Putamen (tissue), 1 donor: ENCODE measurements around the gene PDZRN4.
A peak's percentile ranks its signal among the peaks of the same experiment; 100 is the strongest.
"Not testable (repeated sequence)": the region's sequence is repeated elsewhere in the genome, so short reads cannot be mapped to it uniquely, and the experiment has no call there.

Experiments
- DNase-seq: peaks from one replicate; pipeline ENCODE4 v3.0.0-alpha.2; 2016; ENCODE audit warnings: low spot score

PDZRN4 gene

GRCh38 chr12:41564816-41565215, 376.7 kb downstream of the PDZRN4 start:
- DNase-seq, result no peak

- DNase-seq, result no peak
Measured at GRCh38 chr12:41566703-41567102, 378.6 kb downstream of the PDZRN4 start.

GRCh38 chr12:41573445-41573844, 385.3 kb downstream of the PDZRN4 start:
- no peak for DNase-seq

- no peak for DNase-seq
Measured at GRCh38 chr12:41576925-41577324, 388.8 kb downstream of the PDZRN4 start.

GRCh38 chr12:41577995-41578394, 389.9 kb downstream of the PDZRN4 start:
- no peak for DNase-seq

GRCh38 chr12:41585784-41586183, 397.7 kb downstream of the PDZRN4 start:
- DNase-seq, result no peak

GRCh38 chr12:41587574-41587973, 399.5 kb downstream of the PDZRN4 start:
- DNase-seq, result no peak

DNA sequence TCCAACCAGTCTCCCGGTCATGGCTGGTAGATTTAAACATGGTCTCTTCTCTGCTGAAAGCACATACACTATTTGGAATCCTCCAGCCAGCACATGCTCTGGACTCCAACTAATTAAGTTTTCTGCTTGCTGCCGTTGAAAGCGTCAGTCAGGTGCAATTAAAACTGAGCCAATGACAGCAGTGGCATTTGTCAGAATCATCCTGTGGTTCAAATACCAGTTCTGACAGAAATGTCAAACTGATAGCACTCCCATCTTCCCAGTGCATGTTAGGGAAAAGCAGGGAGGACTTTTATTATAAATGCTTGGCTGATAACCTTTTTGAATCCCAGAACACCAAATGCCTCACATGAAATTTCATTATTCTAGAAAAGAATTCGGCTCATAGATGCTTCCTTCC, 401.8 kb downstream of the PDZRN4 start:
- DNase-seq, result no peak

DNA sequence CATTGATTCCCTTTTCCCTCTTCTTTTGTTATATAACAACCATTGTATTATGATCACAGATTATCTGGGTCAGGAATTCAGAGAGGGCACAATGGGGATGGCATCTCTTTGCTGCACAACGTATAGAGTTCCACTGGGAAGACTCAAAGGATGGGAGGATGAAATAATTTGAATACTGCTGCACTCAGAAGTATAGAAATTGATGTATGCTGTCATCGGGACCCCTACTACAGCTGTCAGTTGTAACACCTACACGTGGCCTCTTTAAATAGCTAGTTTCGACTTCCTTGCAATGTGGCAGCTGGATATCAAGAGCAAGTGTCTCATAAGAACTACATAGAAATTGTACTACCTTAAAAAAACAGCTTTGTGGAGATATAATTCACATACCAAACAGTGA, 408.1 kb downstream of the PDZRN4 start:
- DNase-seq, result peak; percentile 9

DNA sequence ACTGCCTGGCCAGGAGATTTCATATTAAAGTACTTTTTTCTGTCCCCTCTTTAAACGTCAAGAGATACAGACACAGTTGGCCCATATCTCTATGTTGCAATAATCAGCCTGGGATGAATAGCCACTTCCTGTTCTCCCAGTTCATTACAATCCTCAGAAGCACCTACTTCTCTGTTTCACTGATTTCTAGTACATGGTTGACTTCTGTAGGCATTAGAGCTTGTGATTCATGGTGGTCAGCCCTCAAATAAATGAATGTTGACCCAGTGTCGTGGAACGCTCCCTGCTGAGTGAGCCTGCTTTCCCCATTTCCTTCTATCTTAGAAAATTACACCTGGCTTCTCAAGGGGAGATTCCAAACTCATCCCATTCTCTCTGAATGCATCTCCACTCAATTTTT, 416.7 kb downstream of the PDZRN4 start:
- no peak for DNase-seq

- DNase-seq, result no peak
Measured at GRCh38 chr12:41605545-41606305, 417.6 kb downstream of the PDZRN4 start.

DNA sequence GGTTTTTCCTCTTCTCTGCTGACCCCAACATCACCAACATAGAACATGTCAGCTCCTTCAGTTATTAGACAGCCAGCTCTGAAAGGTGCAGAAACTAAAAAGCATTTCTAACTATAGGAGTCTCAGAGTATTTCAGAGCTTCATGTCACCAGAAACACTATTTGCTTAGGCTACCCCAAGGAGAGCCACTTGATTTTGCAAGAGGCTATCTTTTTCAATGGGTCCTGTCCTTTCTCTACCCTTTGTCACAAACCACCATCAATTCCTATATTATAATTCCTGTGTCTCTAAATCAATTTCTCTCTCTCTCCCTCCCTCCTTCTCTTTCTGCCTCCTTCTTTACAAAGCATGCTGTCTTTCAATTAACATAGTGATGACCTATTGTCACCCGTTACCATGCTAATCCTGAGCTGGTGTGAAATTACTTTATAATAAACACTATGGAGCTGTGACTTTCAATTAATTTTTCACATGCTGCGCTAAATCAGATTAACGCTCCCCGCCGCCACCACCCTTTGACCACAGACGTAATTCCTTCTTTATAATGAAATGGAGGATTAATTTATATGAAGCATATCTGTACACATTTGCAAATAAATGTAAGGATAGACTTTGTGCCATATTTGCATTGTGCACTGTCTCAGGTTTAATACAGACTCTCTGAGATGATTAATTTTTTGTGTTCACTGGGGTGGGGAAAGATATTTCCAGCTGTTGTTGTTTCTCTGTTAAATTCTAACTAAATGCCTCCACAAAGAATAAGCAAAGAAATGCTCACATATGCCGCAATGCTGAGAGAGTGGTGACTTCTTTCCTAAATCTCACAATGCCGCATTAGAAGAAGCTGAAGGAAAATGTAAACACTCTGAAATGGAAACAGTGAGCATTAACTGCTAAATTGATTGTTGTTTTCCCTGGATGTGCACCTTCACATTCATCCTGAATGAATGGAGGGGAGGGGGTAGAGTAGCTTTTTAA, 418.6 kb downstream of the PDZRN4 start:
- DNase-seq, result no peak

DNA sequence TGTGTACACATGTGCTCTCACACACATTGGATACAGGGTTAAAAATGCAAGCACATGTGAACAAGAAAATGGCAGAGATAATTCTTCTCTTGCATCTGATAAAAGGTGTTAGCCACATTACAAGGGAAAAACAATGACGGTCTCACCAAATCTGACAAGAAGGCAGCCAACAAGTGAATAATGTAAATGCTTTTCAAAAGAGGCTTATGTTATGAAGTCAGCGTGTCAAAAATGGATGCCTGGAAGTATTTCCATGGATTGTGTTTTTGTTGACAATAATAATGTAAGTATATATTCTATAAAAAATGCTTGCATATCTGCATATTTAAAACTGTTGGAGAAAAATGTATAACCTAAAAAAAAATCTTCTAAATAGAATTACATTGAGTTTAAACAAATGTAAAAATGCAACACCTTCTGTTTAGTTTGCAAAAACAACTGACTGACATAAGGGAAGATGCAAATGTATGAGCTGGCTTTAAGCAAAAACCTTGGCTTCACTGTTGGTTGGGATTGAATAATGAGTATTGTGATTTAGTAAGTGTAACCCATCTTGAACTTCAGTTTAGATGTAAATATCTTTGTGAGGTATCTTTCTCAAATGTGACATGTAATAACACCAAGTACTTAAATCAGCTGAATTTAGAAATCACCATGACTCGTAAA, 424.9 kb downstream of the PDZRN4 start:
- no peak for DNase-seq

- DNase-seq, result not testable (repeated sequence)
Measured at GRCh38 chr12:41615174-41615573, 427.1 kb downstream of the PDZRN4 start.

DNA sequence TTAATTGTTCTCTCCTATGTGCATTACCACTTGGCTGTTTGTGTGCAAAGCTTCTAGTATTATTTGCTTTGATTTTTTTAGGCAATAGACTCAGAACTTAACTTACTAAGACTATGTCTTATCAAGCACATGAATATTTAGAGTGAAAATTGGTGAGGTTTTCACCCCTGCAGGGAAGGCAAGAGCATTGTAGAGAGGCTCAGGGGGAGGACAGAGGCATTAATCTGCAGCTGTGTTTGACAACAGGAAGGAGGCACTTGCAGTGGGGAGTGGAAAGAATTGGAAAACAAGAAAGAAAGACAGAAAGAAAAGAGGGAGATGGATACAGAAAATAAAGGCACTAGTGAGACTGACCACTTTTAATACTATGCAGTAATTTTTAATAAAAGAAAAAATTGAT, 431.6 kb downstream of the PDZRN4 start:
- DNase-seq, result no peak

DNA sequence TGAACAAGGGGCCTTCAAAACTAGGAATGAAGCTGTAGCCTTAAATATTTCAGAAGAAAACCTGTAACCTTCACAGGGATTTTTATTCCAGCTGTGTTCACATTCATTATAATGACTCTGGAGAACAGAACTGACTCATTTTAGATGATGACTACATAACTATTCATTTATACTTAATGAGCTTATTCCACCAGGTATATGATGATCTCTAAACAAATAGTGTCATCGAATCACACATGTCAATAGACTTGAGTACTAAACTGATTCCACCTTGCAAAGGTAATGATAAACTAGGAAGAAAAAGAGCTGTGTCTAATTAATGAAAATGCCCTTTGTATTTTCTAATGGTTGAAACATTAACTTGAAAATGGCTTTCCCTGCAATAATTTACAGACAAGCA, 433.2 kb downstream of the PDZRN4 start:
- no peak for DNase-seq
